HG03095 (cell line): ENCODE results near the gene TREML1.
"Not testable (repeated sequence)": the region's sequence is repeated elsewhere in the genome, so short reads cannot be mapped to it uniquely, and the experiment has no call there.

Experiments
- ATAC-seq: cut with Tn5 transposase; IDR thresholded peaks from one replicate; pipeline ENCODE4 v1.9.1; 2021; ENCODE audit warnings: moderate library complexity; ENCODE audit not compliant: unreplicated experiment

Gene TREML1

GRCh38 chr6:41153451-41153850 is 696 bp downstream of the TREML1 start:
- ATAC-seq = no peak

GRCh38 chr6:41150671-41151070 is 3.5 kb downstream of the TREML1 start:
- no peak for ATAC-seq

DNA sequence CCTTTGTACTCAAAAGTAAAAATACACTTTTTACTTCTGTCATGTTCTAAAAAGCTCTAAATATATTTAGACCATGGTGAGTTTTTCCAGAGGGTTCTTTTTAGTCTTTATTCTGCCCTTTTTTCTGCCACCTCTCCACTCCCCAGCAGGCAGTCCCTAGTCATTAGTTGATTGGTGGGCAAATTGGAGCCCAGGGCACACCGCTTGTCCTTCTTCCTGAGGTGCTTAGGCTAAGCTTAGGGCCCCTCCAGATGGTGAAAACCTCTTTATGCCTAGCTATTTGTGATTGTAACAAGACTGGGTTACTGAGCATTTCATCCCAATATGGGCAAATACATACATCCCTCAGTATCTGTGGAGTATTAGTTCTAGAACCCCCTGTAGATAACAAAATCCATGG is 6.2 kb downstream of the TREML1 start:
- ATAC-seq = no peak

DNA sequence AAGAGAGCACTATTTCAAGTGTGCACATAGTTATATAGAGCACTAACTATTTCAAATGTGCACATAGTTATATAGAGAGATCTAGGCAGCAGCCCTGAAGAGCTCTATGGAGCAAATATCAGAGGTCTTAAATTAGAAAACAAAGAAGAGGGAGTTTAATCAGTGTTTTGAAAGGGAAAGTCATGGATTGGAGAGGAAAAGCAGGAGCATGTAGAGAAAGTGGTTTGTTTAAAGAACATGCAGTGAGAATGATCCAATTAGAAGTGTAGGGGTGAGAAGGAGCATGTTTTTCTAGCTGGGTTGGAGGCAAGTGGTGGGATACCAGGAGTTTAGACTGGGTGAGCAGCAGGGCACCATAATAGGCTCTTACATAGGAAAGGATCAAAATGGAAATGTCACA is 17.2 kb downstream of the TREML1 start:
- ATAC-seq = no peak

- ATAC-seq = no peak
Observed at GRCh38 chr6:41135062-41135832, 18.9 kb downstream of the TREML1 start.

GRCh38 chr6:41132254-41132653 is 21.9 kb downstream of the TREML1 start:
- no peak for ATAC-seq

DNA sequence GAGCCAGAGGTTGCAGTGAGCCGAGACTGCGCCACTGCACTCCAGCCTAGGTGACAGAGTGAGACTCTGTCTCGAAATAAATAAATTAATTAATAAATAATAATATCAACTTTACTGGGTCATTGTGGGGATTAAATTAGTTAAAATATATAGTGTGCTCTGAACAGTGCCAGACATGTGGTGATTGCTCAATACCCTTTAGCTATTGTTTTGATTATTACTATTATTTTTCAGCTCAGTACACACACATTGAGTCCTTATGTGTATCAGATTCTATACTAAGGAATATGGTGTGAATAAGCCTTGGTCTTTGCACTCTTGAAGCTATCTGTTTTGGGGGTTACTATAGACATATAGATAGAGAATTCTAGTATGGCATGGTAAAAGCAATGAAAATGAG is 28.9 kb downstream of the TREML1 start:
- no peak for ATAC-seq

- ATAC-seq = no peak
Observed at GRCh38 chr6:41122918-41123317, 31.2 kb downstream of the TREML1 start.

GRCh38 chr6:41122373-41122772 is 31.8 kb downstream of the TREML1 start:
- no peak for ATAC-seq

GRCh38 chr6:41120058-41120457 is 34.1 kb downstream of the TREML1 start:
- no peak for ATAC-seq

DNA sequence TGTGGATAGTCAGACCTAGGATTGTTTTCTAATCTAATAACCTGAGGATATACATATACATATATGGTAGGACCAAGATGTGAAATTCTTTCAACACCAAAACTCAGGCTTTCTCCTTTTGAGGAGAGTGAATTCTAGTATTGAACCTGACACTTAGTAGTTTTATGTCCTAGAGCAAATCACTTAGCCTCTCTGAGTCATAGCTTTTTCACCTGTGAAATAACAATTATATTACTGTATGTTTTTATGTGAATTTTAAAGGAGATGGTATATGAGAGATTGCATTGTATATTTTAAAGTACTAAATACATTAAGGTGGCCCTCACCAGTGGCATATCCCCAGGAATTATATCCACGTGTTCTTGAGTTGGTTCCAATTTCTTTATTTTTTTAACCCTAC is 34.6 kb downstream of the TREML1 start:
- ATAC-seq = no peak

GRCh38 chr6:41115027-41115426 is 39.1 kb downstream of the TREML1 start:
- not testable (repeated sequence) for ATAC-seq

GRCh38 chr6:41111017-41111416 is 43.1 kb downstream of the TREML1 start:
- no peak for ATAC-seq

DNA sequence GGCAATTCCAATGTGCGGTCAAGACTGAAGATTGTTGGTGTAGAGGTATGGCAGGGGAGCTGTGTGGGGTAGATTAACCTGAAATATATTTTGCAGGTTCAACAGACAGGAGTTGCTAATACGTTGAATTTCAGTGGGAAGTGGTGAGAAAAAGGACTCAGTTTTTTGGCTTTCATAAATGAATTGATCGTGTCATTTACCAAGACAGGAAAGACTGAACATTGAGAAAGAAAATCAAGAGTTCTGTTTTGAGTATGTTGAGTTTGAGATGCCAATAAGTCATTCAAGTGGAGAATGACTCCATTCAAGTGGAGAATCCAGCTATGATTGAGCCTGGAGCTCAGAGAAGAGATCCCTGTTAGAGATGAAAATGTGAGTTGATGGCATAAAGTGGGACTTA is 50.3 kb downstream of the TREML1 start:
- ATAC-seq = no peak

- no peak for ATAC-seq
Observed at GRCh38 chr6:41100871-41101287, 53.3 kb downstream of the TREML1 start.
